ENCODE data around the gene ICE2.
A peak's percentile ranks its signal among the peaks of the same experiment; 100 is the strongest.

Gene ICE2

DNA sequence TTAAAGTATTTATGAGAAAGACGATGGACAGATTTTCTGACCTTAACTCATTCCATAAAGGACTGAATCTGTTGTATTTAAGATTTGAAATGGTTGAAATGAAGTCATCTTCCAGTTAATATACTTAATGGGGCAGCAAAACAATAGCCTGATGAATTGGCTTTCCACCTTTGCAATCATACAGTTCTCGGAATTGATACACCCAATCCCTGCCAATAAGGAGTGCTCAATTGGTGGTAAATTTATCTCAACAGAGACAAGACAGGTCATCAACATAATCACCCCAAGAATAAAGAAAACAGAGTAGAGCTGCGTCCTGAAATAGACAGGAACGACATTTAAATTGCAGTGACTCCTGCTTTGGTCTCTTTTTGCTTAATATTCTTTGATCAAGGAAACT, 92.3 kb downstream of the ICE2 start:
- no peak for DNase-seq (ENCODE audit: low read depth)

- no peak for DNase-seq (ENCODE audit: low read depth)
Measured at GRCh38 chr15:60385620-60386552, 93.1 kb downstream of the ICE2 start.

DNA sequence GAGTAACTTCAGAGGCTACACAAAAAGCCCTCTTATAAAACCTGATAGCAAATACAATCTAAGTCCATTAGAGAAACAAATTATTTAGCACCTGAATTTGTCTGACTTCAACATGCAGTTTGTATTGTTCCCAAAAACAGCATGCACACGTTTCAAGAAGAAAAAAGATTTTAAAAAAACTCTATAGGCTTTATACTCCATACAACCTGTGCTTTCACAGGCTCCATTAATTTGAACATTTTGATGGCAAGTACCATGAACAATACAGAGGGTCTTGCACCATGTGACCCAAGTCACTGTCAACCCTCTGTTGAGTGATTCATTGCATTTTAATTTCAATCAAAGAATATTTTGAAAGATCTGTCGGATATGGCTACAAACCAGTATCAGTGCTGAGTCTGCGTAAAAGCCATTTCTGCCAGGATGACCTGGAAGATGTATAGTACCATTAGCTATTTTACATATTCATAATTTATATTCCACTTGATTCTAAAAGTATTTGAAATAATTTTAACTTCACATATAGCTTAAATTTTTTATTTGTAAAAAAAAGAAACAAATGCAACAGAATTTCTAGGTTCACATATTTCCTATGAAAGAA, 94.3 kb downstream of the ICE2 start:
- DNase-seq (ENCODE audit: low read depth), result no peak

GRCh38 chr15:60384053-60384452, 94.9 kb downstream of the ICE2 start:
- no peak for DNase-seq (ENCODE audit: low read depth)

- DNase-seq (ENCODE audit: low read depth), result no peak
Measured at GRCh38 chr15:60382773-60383674, 95.9 kb downstream of the ICE2 start.

DNA sequence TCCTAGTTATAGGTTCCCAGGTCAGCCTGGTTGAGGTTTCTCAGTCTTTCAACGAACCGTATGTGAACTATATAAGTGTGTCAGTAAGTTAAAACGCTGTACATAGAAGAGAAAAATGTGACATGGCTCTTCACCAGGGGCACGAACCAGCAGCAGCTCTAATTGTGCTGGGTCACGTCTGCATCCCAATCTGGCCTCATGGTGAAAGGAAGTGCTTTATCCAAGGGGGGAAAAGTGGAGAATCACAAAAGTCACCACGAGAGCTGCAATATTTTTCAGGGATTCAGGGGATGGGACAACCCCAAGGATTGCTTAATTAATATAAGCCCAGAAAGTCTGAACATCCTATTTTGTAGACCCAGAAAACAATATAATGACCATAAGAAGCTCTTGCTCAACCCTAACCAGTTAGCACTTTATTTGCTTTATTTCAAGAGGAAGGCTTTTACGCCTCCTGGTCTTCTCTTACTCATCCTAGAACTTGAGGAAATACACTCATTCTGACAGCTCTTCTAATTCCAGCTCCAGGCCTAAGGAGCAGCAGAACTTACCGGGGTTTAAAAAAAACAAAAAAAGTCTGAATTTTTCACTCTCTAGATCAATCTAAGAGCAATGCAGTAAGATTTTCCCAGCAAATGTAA, 97.7 kb downstream of the ICE2 start:
- no peak for DNase-seq (ENCODE audit: low read depth)

- DNase-seq (ENCODE audit: low read depth), result peak; percentile 57
Measured at GRCh38 chr15:60379525-60380274, 99.2 kb downstream of the ICE2 start.

- no peak for DNase-seq (ENCODE audit: low read depth)
Measured at GRCh38 chr15:60379185-60379524, 99.8 kb downstream of the ICE2 start.

GRCh38 chr15:60376677-60377095, 102.3 kb downstream of the ICE2 start:
- no peak for DNase-seq (ENCODE audit: low read depth)

DNA sequence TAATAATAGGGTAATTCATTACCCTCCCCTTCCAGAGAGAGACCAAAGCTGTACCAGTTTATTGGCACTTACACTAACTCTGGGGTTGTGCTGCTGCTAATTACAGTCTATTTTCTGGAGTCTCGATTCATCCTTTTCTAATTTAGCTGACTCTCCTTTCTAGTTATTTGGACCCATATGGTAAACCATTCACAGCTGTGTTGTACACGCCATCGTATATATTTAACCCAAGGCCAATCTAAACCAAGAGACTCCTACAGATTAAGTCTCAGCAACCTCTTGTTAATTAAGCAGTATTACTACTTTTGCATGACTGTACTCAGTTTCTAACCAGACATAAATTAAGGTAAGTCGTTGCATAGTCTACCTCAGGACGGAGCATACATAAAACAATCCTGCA, 103.6 kb downstream of the ICE2 start:
- no peak for DNase-seq (ENCODE audit: low read depth)

GRCh38 chr15:60374628-60375081, 104.3 kb downstream of the ICE2 start:
- DNase-seq (ENCODE audit: low read depth), result peak; percentile 97

DNA sequence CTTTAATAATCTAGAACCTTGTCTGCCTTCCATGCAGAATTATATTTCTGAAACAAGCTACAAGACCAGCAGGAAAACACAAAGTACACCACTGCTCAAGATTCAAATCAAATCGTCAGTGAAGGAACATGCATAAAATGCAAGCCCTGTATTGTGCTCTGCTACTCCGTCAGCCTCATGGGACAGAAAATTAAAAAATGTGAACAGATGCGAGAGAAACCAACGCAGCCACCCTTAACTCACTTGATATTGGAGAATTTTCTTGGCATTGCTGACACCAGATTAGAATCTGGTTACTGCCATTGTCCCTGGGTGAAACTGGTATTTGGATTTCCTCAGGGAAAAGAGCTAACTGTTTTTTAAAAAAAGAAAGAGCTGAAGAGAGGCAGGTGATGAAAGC, 104.7 kb downstream of the ICE2 start:
- no peak for DNase-seq (ENCODE audit: low read depth)

DNA sequence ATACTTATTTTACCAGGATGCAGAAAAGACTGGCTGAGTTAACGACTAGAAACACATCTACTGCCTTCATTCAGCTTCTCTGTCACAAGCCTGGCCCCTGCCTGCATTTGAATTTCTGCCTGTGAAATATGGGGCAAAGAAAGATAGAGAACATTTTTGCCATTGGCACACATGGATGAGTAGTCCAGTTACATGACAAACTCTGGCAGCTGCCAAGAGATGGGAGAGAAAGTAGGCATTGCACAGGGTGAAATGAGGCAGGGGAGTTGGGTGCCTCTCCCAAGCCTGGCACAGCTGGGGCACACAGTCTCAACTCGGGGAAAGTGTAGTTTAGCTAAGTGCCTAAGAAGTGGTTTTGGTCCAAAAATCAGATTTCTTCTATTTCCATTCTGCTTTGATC, 105.2 kb downstream of the ICE2 start:
- no peak for DNase-seq (ENCODE audit: low read depth)

GRCh38 chr15:60373327-60373726, 105.6 kb downstream of the ICE2 start:
- DNase-seq (ENCODE audit: low read depth), result no peak

- DNase-seq (ENCODE audit: low read depth), result no peak
Measured at GRCh38 chr15:60372756-60373155, 106.2 kb downstream of the ICE2 start.

DNA sequence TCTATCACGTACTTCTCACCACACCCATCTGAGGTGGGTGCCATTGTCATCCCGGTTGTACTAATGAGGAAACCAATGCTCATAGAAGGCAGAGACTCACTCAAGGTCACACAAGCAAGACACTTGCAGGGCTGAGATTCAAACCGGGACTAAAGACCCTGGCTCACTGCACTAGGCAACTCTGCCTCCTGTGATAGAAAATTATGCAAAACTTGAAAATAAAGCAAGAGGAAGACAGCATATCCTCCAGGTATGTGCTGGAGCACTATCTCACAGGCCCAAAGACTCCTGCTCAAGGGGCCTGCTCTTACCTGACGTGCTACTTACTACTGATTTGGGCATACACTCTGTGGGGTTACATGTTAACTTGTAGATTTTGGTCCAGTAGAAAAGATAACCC, 106.7 kb downstream of the ICE2 start:
- DNase-seq (ENCODE audit: low read depth), result no peak

DNA sequence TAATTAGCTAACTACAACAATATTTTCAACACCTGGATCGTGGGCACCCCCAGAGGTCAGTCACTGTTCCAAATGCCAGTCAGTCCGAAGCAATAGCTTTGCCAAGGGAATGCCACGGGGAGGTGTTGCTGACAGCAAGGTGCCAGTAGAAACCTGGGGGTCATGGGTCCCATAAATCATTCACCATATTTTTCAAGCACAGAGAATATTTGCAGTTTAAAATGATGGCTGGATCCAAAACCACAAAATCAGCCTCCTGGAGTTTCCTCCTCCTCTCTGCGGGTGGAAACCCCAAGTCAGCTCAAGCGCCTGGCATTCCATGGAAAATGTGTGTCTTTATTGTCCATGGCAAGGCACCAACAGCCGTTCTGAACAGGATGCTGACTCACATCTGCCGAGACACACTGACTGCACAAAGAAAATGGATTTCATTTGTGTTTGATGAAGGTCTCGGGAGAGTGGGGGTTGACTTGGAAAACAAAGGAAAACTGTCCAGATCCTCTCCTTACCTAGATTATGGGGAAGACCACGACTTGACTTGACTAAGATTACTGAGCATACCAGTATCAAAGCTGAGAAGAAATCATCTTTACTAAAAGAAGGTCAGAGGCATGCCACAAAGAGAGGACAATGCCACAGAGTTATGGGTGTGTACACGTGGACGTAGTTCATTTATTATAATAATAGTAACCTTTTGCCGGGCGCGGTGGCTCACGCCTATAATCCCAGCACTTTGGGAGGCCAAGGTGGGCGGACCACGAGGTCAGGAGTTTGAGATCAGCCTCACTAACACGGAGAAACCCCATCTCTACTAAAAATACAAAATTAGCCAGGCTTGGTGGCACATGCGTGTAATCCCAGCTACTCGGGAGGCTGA, 107.5 kb downstream of the ICE2 start:
- peak; percentile 100 for DNase-seq (ENCODE audit: low read depth)

DNA sequence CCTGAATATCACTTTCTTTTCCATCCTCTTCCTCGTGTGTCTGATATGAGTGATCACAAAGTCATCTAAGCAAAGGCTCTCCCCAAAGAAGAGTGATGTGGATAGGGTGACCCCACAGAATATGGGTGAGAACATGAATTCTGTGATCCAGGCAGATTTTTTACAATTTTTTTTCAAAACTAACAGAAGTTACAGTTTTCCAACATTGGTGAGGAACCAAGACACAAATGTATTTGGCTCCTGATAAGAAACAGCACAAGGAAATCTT, 108.1 kb downstream of the ICE2 start:
- no peak for DNase-seq (ENCODE audit: low read depth)

DNA sequence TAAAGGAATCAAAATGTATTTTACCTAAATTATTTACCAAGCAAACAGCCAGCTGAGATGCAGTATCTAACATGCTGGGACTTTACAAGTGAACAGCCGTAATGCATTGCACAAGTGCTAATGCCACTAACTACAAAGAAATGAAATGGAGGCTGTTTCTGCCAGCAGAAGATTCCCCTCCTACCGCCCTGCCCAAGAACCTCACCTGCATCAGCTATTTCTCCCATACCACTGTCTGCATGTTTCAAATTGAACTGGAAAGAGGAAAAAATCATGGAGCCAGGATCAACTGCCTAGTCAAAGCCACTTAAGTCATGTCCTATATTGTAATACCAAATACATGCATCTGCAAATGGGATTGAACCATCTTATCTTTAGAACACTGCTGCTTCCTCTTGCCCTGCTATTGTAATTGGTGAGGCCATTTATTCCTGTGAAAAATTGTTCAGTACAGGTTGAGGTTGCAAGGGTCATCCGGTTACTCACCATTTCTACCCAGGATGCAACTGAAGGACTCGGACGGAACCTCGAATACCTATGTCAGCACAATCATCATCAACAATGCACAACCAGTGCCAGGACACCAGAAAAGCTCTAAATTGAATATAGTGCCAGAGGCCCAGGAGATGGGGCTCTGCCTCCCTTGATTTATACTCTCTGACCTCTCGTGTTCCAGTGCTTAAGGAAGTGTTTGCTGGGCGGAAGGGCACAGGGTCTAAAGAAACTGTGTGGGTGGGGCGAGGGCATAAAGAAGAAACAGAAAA, 108.7 kb downstream of the ICE2 start:
- DNase-seq (ENCODE audit: low read depth), result no peak

- DNase-seq (ENCODE audit: low read depth), result no peak
Measured at GRCh38 chr15:60369696-60370095, 109.2 kb downstream of the ICE2 start.
